ENCODE data around the gene DGLUCY.
"Not testable (repeated sequence)": the region's sequence is repeated elsewhere in the genome, so short reads cannot be mapped to it uniquely, and the experiment has no call there.

DGLUCY gene

GRCh38 chr14:91153360-91153759, 39.5 kb downstream of the DGLUCY start:
- Histone ChIP-seq H3K27me3 (ENCODE audit: insufficient read depth, low read length, poor library complexity) (no peaks in the 10 kb centered on the region), H3K4me2 (ENCODE audit: low read length) (no peak overlapping the region), H2BK15ac (replicated peaks; ENCODE audit: low read depth) (no peak overlapping the region), H3K23ac (ENCODE audit: low read length) (no peak overlapping the region), H3K27ac (ENCODE audit: low read depth, low read length) (no peak overlapping the region), H4K8ac (ENCODE audit: low read depth, low read length) (no peak overlapping the region), H3K56ac (ENCODE audit: low read length) (no peak overlapping the region), H2AK5ac (ENCODE audit: low read length) (no peak overlapping the region), H3K4ac (ENCODE audit: low read depth, low read length) (no peak overlapping the region), H3K79me1 (ENCODE audit: low read length) (no peaks in the 10 kb centered on the region), H3K36me3 (ENCODE audit: control insufficient read depth, insufficient read depth, low read length) (no peaks in the 10 kb centered on the region), H3K79me2 (ENCODE audit: control insufficient read depth, insufficient read depth, low read length) (no peaks in the 10 kb centered on the region), H4K5ac (ENCODE audit: low read length) (no peak overlapping the region), H3K9ac (ENCODE audit: low read length) (no peak overlapping the region), H2BK120ac (ENCODE audit: low read depth, low read length) (no peak overlapping the region), H3K18ac (ENCODE audit: low read length) (no peak overlapping the region), H3K4me3 (ENCODE audit: low read length) (no peak overlapping the region), H2BK5ac (ENCODE audit: low read length) (no peak overlapping the region), H3K4me1 (ENCODE audit: control insufficient read depth, low read depth, low read length) (no peaks in the 10 kb centered on the region)
- DNase-seq = no peak
- no CpG with 5 or more reads among the region's 9 CpGs for whole genome bisulfite sequencing (ENCODE audit: extremely low coverage, insufficient coverage, low lambda C conversion rate)

DNA sequence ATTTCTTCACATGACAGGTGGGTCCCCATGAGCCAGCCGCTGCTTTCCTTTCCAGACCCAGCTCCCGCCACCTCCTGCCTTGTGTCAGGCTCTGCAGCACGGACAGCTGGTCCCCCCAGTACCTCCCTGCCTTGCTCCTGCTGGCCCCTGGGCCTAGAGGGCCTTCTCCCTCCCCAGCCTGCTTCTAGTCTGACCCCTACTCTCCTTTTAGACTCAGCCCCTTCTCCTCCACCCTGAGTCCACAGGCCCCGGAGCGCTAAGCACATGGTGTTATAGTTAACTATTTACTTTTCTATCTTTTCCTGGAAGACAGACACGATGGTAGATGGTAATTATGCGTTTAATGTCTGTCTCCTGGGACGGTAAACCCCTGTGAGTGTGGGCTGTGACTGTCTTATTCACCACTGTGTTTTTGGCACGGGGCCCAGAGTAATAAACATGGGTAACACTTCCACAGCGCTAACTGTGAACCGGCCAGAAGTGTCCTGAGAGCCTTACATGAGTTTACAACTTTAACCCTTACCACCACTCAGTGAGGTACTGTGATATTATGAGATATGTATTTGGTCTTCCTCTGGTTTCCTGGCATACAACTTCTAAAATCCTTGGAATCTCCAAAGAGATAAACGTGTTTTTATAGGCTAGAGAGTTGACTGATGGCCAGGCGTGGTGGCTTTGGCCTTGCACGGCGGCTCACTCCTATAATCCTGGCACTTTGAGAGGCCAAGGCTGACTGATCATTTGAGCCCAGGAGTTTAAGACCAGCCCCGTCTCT, 41.2 kb downstream of the DGLUCY start:
- H3K79me1 ChIP-seq (ENCODE audit: low read length) = no peaks in the 10 kb centered on the region
- no peak overlapping the region for H2BK120ac ChIP-seq (ENCODE audit: low read depth, low read length)
- H4K8ac ChIP-seq (ENCODE audit: low read depth, low read length) = no peak overlapping the region
- H3K4me3 ChIP-seq (ENCODE audit: low read length) = no peak overlapping the region
- no peaks in the 10 kb centered on the region for H3K4me1 ChIP-seq (ENCODE audit: control insufficient read depth, low read depth, low read length)
- H2BK15ac ChIP-seq (replicated peaks; ENCODE audit: low read depth) = no peak overlapping the region
- no peak overlapping the region for H3K9ac ChIP-seq (ENCODE audit: low read length)
- H3K18ac ChIP-seq (ENCODE audit: low read length) = no peak overlapping the region
- H4K5ac ChIP-seq (ENCODE audit: low read length) = no peak overlapping the region
- no peaks in the 10 kb centered on the region for H3K27me3 ChIP-seq (ENCODE audit: insufficient read depth, low read length, poor library complexity)
- no peaks in the 10 kb centered on the region for H3K79me2 ChIP-seq (ENCODE audit: control insufficient read depth, insufficient read depth, low read length)
- no peak overlapping the region for H2BK5ac ChIP-seq (ENCODE audit: low read length)
- no peak overlapping the region for H3K56ac ChIP-seq (ENCODE audit: low read length)
- H3K23ac ChIP-seq (ENCODE audit: low read length) = no peak overlapping the region
- DNase-seq = no peak
- H3K27ac ChIP-seq (ENCODE audit: low read depth, low read length) = no peak overlapping the region
- no peak overlapping the region for H2AK5ac ChIP-seq (ENCODE audit: low read length)
- no peaks in the 10 kb centered on the region for H3K36me3 ChIP-seq (ENCODE audit: control insufficient read depth, insufficient read depth, low read length)
- H3K4ac ChIP-seq (ENCODE audit: low read depth, low read length) = no peak overlapping the region
- WGBS (ENCODE audit: extremely low coverage, insufficient coverage, low lambda C conversion rate) = no CpG with 5 or more reads among the region's 16 CpGs
- no peak overlapping the region for H3K4me2 ChIP-seq (ENCODE audit: low read length)

- no peaks in the 10 kb centered on the region for H3K79me1 ChIP-seq (ENCODE audit: low read length)
- no peak overlapping the region for H2BK120ac ChIP-seq (ENCODE audit: low read depth, low read length)
- no peak overlapping the region for H2AK5ac ChIP-seq (ENCODE audit: low read length)
- no peak for DNase-seq
- H3K9ac ChIP-seq (ENCODE audit: low read length) = no peak overlapping the region
- no peak overlapping the region for H4K8ac ChIP-seq (ENCODE audit: low read depth, low read length)
- no peaks in the 10 kb centered on the region for H3K36me3 ChIP-seq (ENCODE audit: control insufficient read depth, insufficient read depth, low read length)
- no peak overlapping the region for H3K4me3 ChIP-seq (ENCODE audit: low read length)
- no peak overlapping the region for H3K4ac ChIP-seq (ENCODE audit: low read depth, low read length)
- H3K27me3 ChIP-seq (ENCODE audit: insufficient read depth, low read length, poor library complexity) = no peaks in the 10 kb centered on the region
- no peak overlapping the region for H3K27ac ChIP-seq (ENCODE audit: low read depth, low read length)
- no peak overlapping the region for H3K18ac ChIP-seq (ENCODE audit: low read length)
- no peak overlapping the region for H2BK15ac ChIP-seq (replicated peaks; ENCODE audit: low read depth)
- no peak overlapping the region for H4K5ac ChIP-seq (ENCODE audit: low read length)
- WGBS (ENCODE audit: extremely low coverage, insufficient coverage, low lambda C conversion rate) = no CpG with 5 or more reads among the region's 4 CpGs
- H2BK5ac ChIP-seq (ENCODE audit: low read length) = no peak overlapping the region
- no peak overlapping the region for H3K56ac ChIP-seq (ENCODE audit: low read length)
- no peak overlapping the region for H3K23ac ChIP-seq (ENCODE audit: low read length)
- no peaks in the 10 kb centered on the region for H3K4me1 ChIP-seq (ENCODE audit: control insufficient read depth, low read depth, low read length)
- no peaks in the 10 kb centered on the region for H3K79me2 ChIP-seq (ENCODE audit: control insufficient read depth, insufficient read depth, low read length)
- no peak overlapping the region for H3K4me2 ChIP-seq (ENCODE audit: low read length)
Measured at GRCh38 chr14:91155626-91156089, 41.8 kb downstream of the DGLUCY start.

GRCh38 chr14:91156142-91156666, 42.3 kb downstream of the DGLUCY start:
- not testable (repeated sequence) for H3K9ac ChIP-seq (ENCODE audit: low read length); H3K27me3 ChIP-seq (ENCODE audit: insufficient read depth, low read length, poor library complexity); H3K4me1 ChIP-seq (ENCODE audit: control insufficient read depth, low read depth, low read length); H2AK5ac ChIP-seq (ENCODE audit: low read length); H4K5ac ChIP-seq (ENCODE audit: low read length); H2BK5ac ChIP-seq (ENCODE audit: low read length); H3K56ac ChIP-seq (ENCODE audit: low read length); H3K4ac ChIP-seq (ENCODE audit: low read depth, low read length); H3K79me1 ChIP-seq (ENCODE audit: low read length); H3K79me2 ChIP-seq (ENCODE audit: control insufficient read depth, insufficient read depth, low read length); H3K27ac ChIP-seq (ENCODE audit: low read depth, low read length); H3K4me3 ChIP-seq (ENCODE audit: low read length); H4K8ac ChIP-seq (ENCODE audit: low read depth, low read length); H2BK15ac ChIP-seq (replicated peaks; ENCODE audit: low read depth); H2BK120ac ChIP-seq (ENCODE audit: low read depth, low read length); H3K18ac ChIP-seq (ENCODE audit: low read length); DNase-seq; H3K23ac ChIP-seq (ENCODE audit: low read length); H3K36me3 ChIP-seq (ENCODE audit: control insufficient read depth, insufficient read depth, low read length); H3K4me2 ChIP-seq (ENCODE audit: low read length)
- WGBS (ENCODE audit: extremely low coverage, insufficient coverage, low lambda C conversion rate) = no CpG with 5 or more reads among the region's 9 CpGs

- not testable (repeated sequence) for H2AK5ac ChIP-seq (ENCODE audit: low read length); H2BK120ac ChIP-seq (ENCODE audit: low read depth, low read length); H2BK15ac ChIP-seq (replicated peaks; ENCODE audit: low read depth); H3K27me3 ChIP-seq (ENCODE audit: insufficient read depth, low read length, poor library complexity); DNase-seq; H4K8ac ChIP-seq (ENCODE audit: low read depth, low read length); H3K18ac ChIP-seq (ENCODE audit: low read length); H4K5ac ChIP-seq (ENCODE audit: low read length); H3K27ac ChIP-seq (ENCODE audit: low read depth, low read length); H3K23ac ChIP-seq (ENCODE audit: low read length); H3K4me2 ChIP-seq (ENCODE audit: low read length); H3K79me2 ChIP-seq (ENCODE audit: control insufficient read depth, insufficient read depth, low read length); H3K36me3 ChIP-seq (ENCODE audit: control insufficient read depth, insufficient read depth, low read length); H3K4me3 ChIP-seq (ENCODE audit: low read length); H3K4ac ChIP-seq (ENCODE audit: low read depth, low read length); H3K9ac ChIP-seq (ENCODE audit: low read length); H3K4me1 ChIP-seq (ENCODE audit: control insufficient read depth, low read depth, low read length); H3K79me1 ChIP-seq (ENCODE audit: low read length); H3K56ac ChIP-seq (ENCODE audit: low read length); H2BK5ac ChIP-seq (ENCODE audit: low read length)
Measured at GRCh38 chr14:91156877-91157276, 43.0 kb downstream of the DGLUCY start.

All from mesendoderm (in vitro differentiated cells).